Gastrocnemius medialis (tissue), 4 donors: ENCODE results near the gene FOXM1.

Experiments
- CTCF ChIP-seq, 5 experiments: fragments of 450-650 bp in 3 of 5; fragments of 200-600 bp in 2 of 5; sonication (generic) in 2 of 5; IDR thresholded peaks in 4 of 5; conservative IDR thresholded peaks in 1 of 5; 1 replicate in 4 of 5; 2 replicates in 1 of 5; pipeline ENCODE4 v1.5.1; 2016 to 2019; ENCODE audit warnings: antibody characterized with exemption in 5 of 5, mild to moderate bottlenecking in 3 of 5, moderate library complexity in 3 of 5
- POLR2A ChIP-seq, 2 donors: fragments of 450-650 bp; IDR thresholded peaks; one replicate each; pipeline ENCODE4 v1.6.1; 2017; ENCODE audit warnings: antibody characterized with exemption in 2 of 2, mild to moderate bottlenecking in 2 of 2, moderate library complexity in 2 of 2

- no peak for TF ChIP-seq CTCF (IDR thresholded peaks at IDR 0.05 in 4 of 5, conservative IDR thresholded peaks at IDR 0.05 in 1 of 5)
- TF ChIP-seq POLR2A (IDR thresholded peaks at IDR 0.05), result no peak
These were observed 51.8 kb downstream of the FOXM1 start for GRCh38 chr12:2825132-2825531.
